Adipose tissue (tissue), 3 donors: ENCODE data around the gene ENTREP3. TPM values are rescaled to one million over a fixed set of nuclear protein-coding genes. Genes with fewer than 3 reads are reported as not detected.
A peak's percentile ranks its signal among the peaks of the same experiment; 100 is the strongest.

ENCODE experiments used
- H3K27ac ChIP-seq: one replicate; pipeline ENCODE4 v1.5.1; 2013; ENCODE audit warnings: low read depth, low read length
- WGBS, 3 donors: extraction: QIAGEN DNeasy Blood & Tissue Kit; methylation state at CpG; one replicate each; pipeline ENCODE4 v1.1.7; 2013; 5-methylcytosine and 5-hydroxymethylcytosine counted together
- polyA plus RNA-seq, 3 donors: library from polyadenylated mRNA; stranded (reverse); fragments of 200-250 nt; gene quantifications; one replicate each; pipeline ENCODE4 v1.2.3, GENCODE V29; 2013
- donor health status: healthy with polysubstance abuse.
- donor health status: Bipolar disorder and iron deficiency.
- donor health status: healthy.

The ENTREP3 gene
- polyA plus RNA-seq, 3 donors: 7.6 to 15.5 (median 14.2) TPM

GRCh38 chr1:155282488-155283091 lies 27.3 kb upstream of the ENTREP3 start:
- WGBS, 3 donors: 94 to 96% (median 94%) methylated on average over 26 to 29 of the region's 29 CpGs
- H3K27ac ChIP-seq: no peak overlapping the region

DNA sequence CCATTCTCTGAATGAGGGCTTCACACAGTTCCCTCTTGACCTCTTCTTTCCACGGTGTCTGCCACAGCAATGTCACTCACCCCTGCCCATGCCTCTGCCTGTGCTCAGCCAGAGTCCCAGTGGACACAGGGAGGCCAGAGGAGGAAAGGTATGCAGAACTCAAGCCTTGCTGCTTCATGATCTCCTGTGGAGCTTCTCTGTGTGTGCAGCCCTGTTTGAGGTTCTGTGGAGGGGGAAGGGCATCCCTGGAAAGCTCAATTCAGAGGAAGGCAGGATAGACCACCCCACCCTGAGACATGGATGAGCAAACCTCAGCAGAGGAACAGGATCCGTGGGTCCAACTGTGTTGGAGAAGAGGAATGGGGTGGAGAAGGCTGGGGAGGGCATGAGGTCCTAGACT lies 24.0 kb upstream of the ENTREP3 start:
- H3K27ac ChIP-seq: no peak overlapping the region
- WGBS, 3 donors: 75 to 81% (median 80%) methylated on average over 2 of the region's 2 CpGs

GRCh38 chr1:155278689-155279160 lies 23.4 kb upstream of the ENTREP3 start:
- no peak overlapping the region for H3K27ac ChIP-seq
- 56 to 69% (median 68%) methylated on average over 10 of the region's 10 CpGs for WGBS, 3 donors

GRCh38 chr1:155277902-155278688 lies 22.8 kb upstream of the ENTREP3 start:
- WGBS, 3 donors: 0 to 1% (median 1%) methylated on average over 29 of the region's 29 CpGs
- H3K27ac ChIP-seq: no peak overlapping the region

GRCh38 chr1:155277070-155277901 lies 22.0 kb upstream of the ENTREP3 start, which contains the start of gene HCN3:
Gene HCN3, plus strand, starts transcription at chr1:155277463. Its CDS starts 128 bp downstream, at chr1:155277591.
- H3K27ac ChIP-seq: no peak within 1 kb of the TSS
- 1% methylated on average over 49 to 68 of the region's 68 CpGs for WGBS, 3 donors

- WGBS, 3 donors: 11 to 13% (median 12%) methylated on average over 58 to 60 of the region's 61 CpGs
Measured at GRCh38 chr1:155273343-155274245, 18.3 kb upstream of the ENTREP3 start, which contains the start of gene CLK2. Gene CLK2, minus strand, starts transcription at chr1:155273504. Its CDS starts 2,527 bp downstream, at chr1:155270977.

DNA sequence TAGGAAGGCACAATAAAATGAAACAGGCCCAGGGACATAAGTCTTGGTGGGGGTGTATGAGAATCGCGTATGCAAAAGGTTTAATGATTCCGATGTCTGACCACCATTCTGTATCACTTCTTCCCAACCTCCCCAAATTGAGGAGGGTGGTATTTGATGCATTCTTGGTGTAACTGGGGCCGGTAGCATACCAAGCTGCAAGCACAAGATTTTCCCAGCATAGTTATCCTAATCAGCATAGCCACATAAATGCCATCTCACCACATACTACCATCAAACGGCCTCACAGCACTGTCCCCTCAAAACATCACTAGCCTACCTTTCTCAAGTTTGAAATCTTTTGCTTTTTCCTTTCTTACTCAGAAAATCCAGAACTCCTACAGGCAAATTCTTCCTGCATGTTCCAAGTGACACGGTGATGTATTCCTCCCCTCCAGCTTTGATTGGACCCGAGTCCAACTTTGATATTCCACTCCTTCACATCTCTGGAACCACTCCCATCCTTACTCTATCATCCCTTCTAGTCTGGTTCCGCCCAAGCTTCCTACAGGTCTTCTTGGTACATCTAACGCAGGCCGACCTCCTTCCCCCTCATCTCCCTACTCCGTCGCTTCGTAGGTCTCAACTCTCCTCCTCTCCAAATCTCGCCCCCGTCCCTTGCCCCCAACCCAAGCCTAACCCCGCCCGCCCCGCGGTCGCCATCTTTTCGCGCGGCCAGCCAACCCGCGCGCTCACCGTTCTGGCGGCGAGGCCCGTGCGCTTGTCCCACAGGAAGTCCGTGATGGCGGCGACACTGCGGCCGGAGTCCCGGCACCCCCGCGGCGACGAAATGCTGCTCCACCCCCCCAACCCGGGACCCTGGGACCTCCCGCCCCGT lies 17.4 kb upstream of the ENTREP3 start:
- WGBS, 3 donors: 4 to 5% (median 4%) methylated on average over 43 to 44 of the region's 44 CpGs
- peak overlapping the region; percentile 21 for H3K27ac ChIP-seq

More at GRCh38 chr1:155273343-155274245, 18.3 kb upstream of the ENTREP3 start, which contains the start of gene CLK2:
- peak within 1 kb of the TSS; percentile 21 for H3K27ac ChIP-seq

- H3K27ac ChIP-seq: no peak overlapping the region
- WGBS, 3 donors: 90 to 96% (median 91%) methylated on average over 21 of the region's 21 CpGs
Measured at GRCh38 chr1:155269381-155269780, 14.1 kb upstream of the ENTREP3 start.

DNA sequence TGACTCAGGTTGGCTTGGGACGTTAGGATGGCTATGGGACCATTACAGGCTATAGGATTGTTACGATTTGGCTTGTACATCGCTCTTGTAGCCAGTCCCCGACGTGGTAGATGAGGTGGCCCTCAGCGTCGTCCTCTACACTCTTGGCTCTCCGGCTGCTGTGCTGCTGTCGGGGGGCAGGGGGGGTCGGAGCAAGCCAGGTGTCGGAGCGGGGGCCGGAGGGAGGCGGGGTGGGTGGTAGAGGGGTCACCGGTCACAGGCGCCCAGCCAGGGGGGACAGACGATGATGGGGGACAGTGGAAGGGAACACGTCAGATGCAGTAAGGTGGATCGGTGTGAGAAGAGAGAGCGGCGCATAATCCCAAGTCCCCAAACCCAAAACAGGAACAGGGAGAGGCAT lies 13.3 kb upstream of the ENTREP3 start:
- WGBS, 3 donors: 91 to 93% (median 92%) methylated on average over 21 of the region's 21 CpGs

GRCh38 chr1:155267373-155267772 lies 12.1 kb upstream of the ENTREP3 start:
- 96 to 100% (median 97%) methylated on average over 2 of the region's 2 CpGs for WGBS, 3 donors
- no peak overlapping the region for H3K27ac ChIP-seq

More for the DNA sequence above, 13.3 kb upstream of the ENTREP3 start:
- H3K27ac ChIP-seq: no peak overlapping the region

DNA sequence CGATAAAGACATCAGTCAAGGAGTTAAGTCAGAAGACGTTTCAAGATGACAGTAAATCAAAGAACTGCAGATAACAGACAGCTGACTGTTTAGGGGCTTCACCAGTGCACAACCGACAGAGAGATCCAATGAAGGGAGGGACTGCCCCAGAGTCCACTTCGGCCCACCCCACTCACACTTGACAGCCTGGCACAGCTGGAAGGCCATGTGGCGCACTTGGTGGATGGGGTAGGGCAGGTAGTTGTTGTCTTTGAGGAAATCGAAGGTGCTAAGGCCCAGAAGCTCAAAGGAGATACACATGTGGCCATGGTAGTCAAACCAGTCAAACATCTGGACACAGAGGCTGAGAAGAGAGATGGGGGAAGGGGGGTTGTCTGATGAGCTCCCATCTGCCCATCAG lies 11.3 kb upstream of the ENTREP3 start:
- WGBS, 3 donors: 80 to 87% (median 86%) methylated on average over 6 of the region's 6 CpGs
- no peak overlapping the region for H3K27ac ChIP-seq

DNA sequence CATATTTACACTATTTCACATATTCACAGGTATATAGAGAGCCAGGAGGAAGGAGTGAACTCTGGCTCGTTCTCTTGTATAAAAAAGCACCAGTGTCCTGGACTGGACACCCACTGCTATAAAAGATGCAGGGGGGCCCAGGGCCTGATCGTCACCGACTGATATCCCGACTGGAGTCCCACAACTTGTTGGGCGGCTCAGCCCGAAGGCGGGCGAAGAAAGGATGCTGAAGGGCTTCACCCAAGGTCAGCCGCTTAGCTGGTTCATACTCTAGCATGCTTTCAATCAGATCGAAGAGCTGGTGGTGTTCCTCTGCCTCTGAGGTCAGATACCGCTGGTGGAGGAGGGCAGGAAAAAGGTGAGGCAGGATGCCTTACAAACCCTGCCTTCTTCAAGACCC lies 7.8 kb upstream of the ENTREP3 start:
- H3K27ac ChIP-seq: no peak overlapping the region
- 80 to 90% (median 86%) methylated on average over 11 of the region's 11 CpGs for WGBS, 3 donors

DNA sequence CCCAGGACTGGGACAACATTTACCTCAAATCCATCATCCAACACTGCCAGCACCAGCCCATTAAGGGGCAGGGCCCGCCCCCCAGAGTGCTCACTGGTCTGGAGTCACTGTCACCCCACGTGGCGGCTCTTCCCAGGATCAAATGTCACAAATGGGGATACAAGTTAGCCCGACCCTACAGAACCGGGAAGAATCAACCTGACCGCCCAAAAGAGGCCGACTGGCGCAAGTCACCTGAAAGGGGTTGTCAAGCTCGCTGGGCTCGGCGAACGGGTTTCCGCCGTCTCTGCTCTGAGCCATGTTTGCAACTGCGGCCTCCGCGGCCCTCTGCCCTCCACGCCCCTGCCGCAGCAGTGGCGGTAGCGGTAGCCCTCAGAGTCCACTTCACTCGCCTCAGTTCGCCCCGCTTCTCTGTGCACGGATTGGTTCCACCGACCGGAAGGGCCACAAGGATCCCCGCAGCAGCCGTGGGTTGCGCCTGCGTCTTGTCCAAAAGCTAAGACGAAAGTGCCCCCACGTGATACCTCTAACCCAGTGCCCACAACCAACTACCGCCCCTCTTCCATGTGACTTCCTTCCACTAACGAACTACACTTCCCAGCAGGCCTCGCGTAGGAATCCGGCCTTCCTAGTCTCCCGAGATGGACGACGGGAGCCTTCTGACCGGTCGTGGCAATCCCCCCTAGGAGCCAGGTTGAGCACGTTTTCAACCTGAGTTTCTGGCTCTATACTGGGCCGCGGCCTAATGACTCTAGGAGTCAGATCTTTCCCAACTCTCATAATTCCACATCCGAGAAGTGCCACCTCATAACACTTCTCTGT lies 6.8 kb upstream of the ENTREP3 start, which contains the start of gene SCAMP3:
SCAMP3 (minus strand) TSS at position 509 of the 822 bp plus-strand sequence; CDS start at position 300, 209 bp downstream.
- peak within 1 kb of the TSS; percentile 11 for H3K27ac ChIP-seq
- 0% methylated on average over 42 to 47 of the region's 47 CpGs for WGBS, 3 donors

- WGBS, 3 donors: 0 to 1% (median 0%) methylated on average over 9 of the region's 9 CpGs
Measured at GRCh38 chr1:155261493-155261851, 6.2 kb upstream of the ENTREP3 start.

DNA sequence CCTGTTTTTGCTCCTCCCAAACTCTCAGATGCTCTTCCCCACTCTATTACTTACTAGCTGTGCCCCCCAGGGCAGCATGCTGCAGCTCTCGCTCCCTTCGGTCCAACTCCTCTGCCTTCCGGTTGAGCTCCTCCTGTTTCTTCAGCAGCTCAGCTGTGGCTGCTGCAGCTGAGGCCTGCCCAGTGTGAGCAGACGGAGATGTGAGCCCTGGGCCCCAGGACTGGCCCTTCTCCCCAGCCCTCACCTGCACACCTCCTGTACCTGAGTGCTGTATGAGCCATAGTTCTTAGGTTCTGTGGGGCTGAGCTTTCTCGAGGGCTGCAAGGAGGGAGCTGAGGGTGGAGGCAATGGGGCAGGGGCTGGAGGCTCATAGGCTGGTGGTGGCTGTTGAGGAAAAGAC lies 5.0 kb upstream of the ENTREP3 start:
- no peak overlapping the region for H3K27ac ChIP-seq
- 94 to 99% (median 95%) methylated on average over 5 of the region's 5 CpGs for WGBS, 3 donors

More at GRCh38 chr1:155261493-155261851, 6.2 kb upstream of the ENTREP3 start:
- no peak overlapping the region for H3K27ac ChIP-seq
